HepG2 (cell line): ENCODE measurements around the gene HLA-DOA. TPM values are rescaled to one million over a fixed set of nuclear protein-coding genes. Genes with fewer than 3 reads are reported as not detected.

ENCODE experiments used
- ARID4A ChIP-seq: sonication (generic); formaldehyde crosslinking; IDR thresholded peaks from 2 replicates; pipeline ENCODE4 v1.5.0; 2020; ENCODE audit warnings: mild to moderate bottlenecking, missing genetic modification reagents, borderline replicate concordance
- CEBPG ChIP-seq: IDR thresholded peaks from 2 replicates; pipeline ENCODE4 v1.6.1; 2016
- FOSL2 ChIP-seq: sonication (generic); formaldehyde crosslinking; IDR thresholded peaks from 2 replicates; pipeline ENCODE4 v1.4.0; 2020; ENCODE audit warnings: missing genetic modification reagents
- GLMP ChIP-seq: sonication (generic); formaldehyde crosslinking; IDR thresholded peaks from 2 replicates; pipeline ENCODE4 v1.9.0; 2021; ENCODE audit warnings: missing genetic modification reagents, mild to moderate bottlenecking, borderline replicate concordance
- MEF2D ChIP-seq: sonication (generic); formaldehyde crosslinking; IDR thresholded peaks from 2 replicates; pipeline ENCODE4 v1.5.1; 2020; ENCODE audit warnings: mild to moderate bottlenecking, missing genetic modification reagents
- MTF2 ChIP-seq: sonication (generic); formaldehyde crosslinking; IDR thresholded peaks from 2 replicates; pipeline ENCODE4 v1.5.0; 2020; ENCODE audit warnings: missing genetic modification reagents, borderline replicate concordance
- NONO ChIP-seq, 2 experiments: fragments of 450-650 bp in 1 of 2; sonication (generic) in 1 of 2; formaldehyde crosslinking in 1 of 2; IDR thresholded peaks in 1 of 2; conservative IDR thresholded peaks in 1 of 2; 2 replicates each; pipeline versions ENCODE4 v1.6.1 to v1.8.0; 2017 to 2022; ENCODE audit warnings: mild to moderate bottlenecking in 1 of 2, missing genetic modification reagents in 1 of 2, moderate library complexity in 1 of 2
- NR2C2 ChIP-seq: sonication (generic); formaldehyde crosslinking; IDR thresholded peaks from 2 replicates; pipeline ENCODE4 v1.4.0; 2020; ENCODE audit warnings: missing genetic modification reagents, mild to moderate bottlenecking, moderate library complexity, borderline replicate concordance
- NR2F1 ChIP-seq, 2 experiments: fragments of 450-650 bp in 1 of 2; formaldehyde crosslinking in 1 of 2; IDR thresholded peaks; 2 replicates each; pipeline versions ENCODE4 v1.5.0 to v1.6.1; 2016 to 2020; ENCODE audit warnings: mild to moderate bottlenecking in 1 of 2, missing compliant biosample characterization in 1 of 2, missing genetic modification reagents in 1 of 2, moderate library complexity in 1 of 2
- POLR2AphosphoS2 ChIP-seq: IDR thresholded peaks from 2 replicates; pipeline ENCODE4 v1.6.1; 2011; ENCODE audit warnings: low read depth, low read length, improper control_type of control experiment
- SSRP1 ChIP-seq: IDR thresholded peaks from 2 replicates; pipeline ENCODE4 v1.6.1; 2016; ENCODE audit warnings: control low read depth
- U2AF1 ChIP-seq: fragments of 200-400 bp; formaldehyde crosslinking; optimal IDR thresholded peaks from 2 replicates; pipeline ENCODE3; 2017; ENCODE audit warnings: mild to moderate bottlenecking, low read depth, low read length
- ZNF335 ChIP-seq: sonication (generic); formaldehyde crosslinking; IDR thresholded peaks from 2 replicates; pipeline ENCODE4 v1.4.0; 2020; ENCODE audit warnings: missing genetic modification reagents
- ZNF572 ChIP-seq: sonication (generic); formaldehyde crosslinking; IDR thresholded peaks from 2 replicates; pipeline ENCODE4 v1.5.1; 2020; ENCODE audit warnings: mild to moderate bottlenecking, missing genetic modification reagents
- ZNF790 ChIP-seq: sonication (generic); formaldehyde crosslinking; IDR thresholded peaks from 2 replicates; pipeline ENCODE4 v1.8.0; 2022; ENCODE audit warnings: missing genetic modification reagents, mild to moderate bottlenecking, borderline replicate concordance
- polyA plus RNA-seq, 8 experiments: library from polyadenylated mRNA; depleted of rRNA in 3 of 8; stranded (reverse) in 7 of 8; unstranded in 1 of 8; fragments of >200 nt; fragmentation: Illumina TruSeq in 4 of 8; extraction: Trizol in 4 of 8; gene quantifications; 2 replicates each; pipeline versions ENCODE4 v1.2.1 to v1.2.3, GENCODE V29; 2011 to 2016; ENCODE audit warnings: low read depth in 4 of 8, missing spikeins in 1 of 8, mixed read lengths in 1 of 8; ENCODE audit not compliant: insufficient read depth in 1 of 8
- total RNA-seq, 5 experiments: library from RNA; depleted of rRNA; stranded (reverse); fragments of >200 nt; fragmentation: Illumina TruSeq; extraction: Trizol; gene quantifications; 2 replicates each; pipeline ENCODE4 v1.2.3, GENCODE V29; 2016; ENCODE audit warnings: low read depth in 1 of 5
- TF ChIP-seq, protein P1 (sequence below): sonication (generic); formaldehyde crosslinking; IDR thresholded peaks from 2 replicates; pipeline ENCODE4 v1.5.0; 2020; ENCODE audit warnings: mild to moderate bottlenecking, missing genetic modification reagents
- TF ChIP-seq, protein P2 (sequence below): sonication (generic); formaldehyde crosslinking; IDR thresholded peaks from 2 replicates; pipeline ENCODE4 v1.8.0; 2022; ENCODE audit warnings: mild to moderate bottlenecking, missing genetic modification reagents; ENCODE audit not compliant: insufficient replicate concordance
- TF ChIP-seq, protein P3 (sequence below): sonication (generic); formaldehyde crosslinking; IDR thresholded peaks from 2 replicates; pipeline ENCODE4 v1.4.0; 2020; ENCODE audit warnings: missing genetic modification reagents, low read depth, mild to moderate bottlenecking, borderline replicate concordance

Gene HLA-DOA
- total and polyA plus RNA-seq, 2 of the 13 experiments (the other 11 are each of a cell fraction or from before 2014, with no cell fraction given): 0.03 to 0.09 TPM

- TF ChIP-seq ARID4A (CRISPR knock-in tag) (peak; percentile 53; the same call in 1 of the 2 replicates), ZNF790 (CRISPR knock-in tag) (peak; percentile 71; the same call in 1 of the 2 replicates), GLMP (CRISPR knock-in tag) (no peak), NONO (IDR thresholded peaks at IDR 0.05) (no peak), NONO (CRISPR knock-in tag; conservative IDR thresholded peaks at IDR 0.05) (peak; percentile 65), SSRP1 (CRISPR knock-in tag) (no peak; the same call in none of the 2 replicates), MEF2D (CRISPR knock-in tag) (peak; percentile 2; the same call in 1 of the 2 replicates), MTF2 (CRISPR knock-in tag) (no peak), CEBPG (CRISPR knock-in tag) (peak; percentile 39), NR2F1 (CRISPR knock-in tag; IDR thresholded peaks at IDR 0.05) (peak in 1 of 2 experiments; percentile 56; a peak in 1 of 4 replicates), U2AF1 (no peak), FOSL2 (CRISPR knock-in tag) (peak; percentile 74), ZNF335 (peak; percentile 67), NR2C2 (CRISPR knock-in tag) (peak; percentile 57; the same call in 1 of the 2 replicates), ZNF572 (no peak), POLR2AphosphoS2 (peak; percentile 98)
- TF ChIP-seq, protein P1, sequence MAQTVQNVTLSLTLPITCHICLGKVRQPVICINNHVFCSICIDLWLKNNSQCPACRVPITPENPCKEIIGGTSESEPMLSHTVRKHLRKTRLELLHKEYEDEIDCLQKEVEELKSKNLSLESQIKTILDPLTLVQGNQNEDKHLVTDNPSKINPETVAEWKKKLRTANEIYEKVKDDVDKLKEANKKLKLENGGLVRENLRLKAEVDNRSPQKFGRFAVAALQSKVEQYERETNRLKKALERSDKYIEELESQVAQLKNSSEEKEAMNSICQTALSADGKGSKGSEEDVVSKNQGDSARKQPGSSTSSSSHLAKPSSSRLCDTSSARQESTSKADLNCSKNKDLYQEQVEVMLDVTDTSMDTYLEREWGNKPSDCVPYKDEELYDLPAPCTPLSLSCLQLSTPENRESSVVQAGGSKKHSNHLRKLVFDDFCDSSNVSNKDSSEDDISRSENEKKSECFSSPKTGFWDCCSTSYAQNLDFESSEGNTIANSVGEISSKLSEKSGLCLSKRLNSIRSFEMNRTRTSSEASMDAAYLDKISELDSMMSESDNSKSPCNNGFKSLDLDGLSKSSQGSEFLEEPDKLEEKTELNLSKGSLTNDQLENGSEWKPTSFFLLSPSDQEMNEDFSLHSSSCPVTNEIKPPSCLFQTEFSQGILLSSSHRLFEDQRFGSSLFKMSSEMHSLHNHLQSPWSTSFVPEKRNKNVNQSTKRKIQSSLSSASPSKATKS: no peak
- TF ChIP-seq, protein P2, sequence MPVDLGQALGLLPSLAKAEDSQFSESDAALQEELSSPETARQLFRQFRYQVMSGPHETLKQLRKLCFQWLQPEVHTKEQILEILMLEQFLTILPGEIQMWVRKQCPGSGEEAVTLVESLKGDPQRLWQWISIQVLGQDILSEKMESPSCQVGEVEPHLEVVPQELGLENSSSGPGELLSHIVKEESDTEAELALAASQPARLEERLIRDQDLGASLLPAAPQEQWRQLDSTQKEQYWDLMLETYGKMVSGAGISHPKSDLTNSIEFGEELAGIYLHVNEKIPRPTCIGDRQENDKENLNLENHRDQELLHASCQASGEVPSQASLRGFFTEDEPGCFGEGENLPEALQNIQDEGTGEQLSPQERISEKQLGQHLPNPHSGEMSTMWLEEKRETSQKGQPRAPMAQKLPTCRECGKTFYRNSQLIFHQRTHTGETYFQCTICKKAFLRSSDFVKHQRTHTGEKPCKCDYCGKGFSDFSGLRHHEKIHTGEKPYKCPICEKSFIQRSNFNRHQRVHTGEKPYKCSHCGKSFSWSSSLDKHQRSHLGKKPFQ (CRISPR knock-in tag): no peak
- TF ChIP-seq, protein P3, sequence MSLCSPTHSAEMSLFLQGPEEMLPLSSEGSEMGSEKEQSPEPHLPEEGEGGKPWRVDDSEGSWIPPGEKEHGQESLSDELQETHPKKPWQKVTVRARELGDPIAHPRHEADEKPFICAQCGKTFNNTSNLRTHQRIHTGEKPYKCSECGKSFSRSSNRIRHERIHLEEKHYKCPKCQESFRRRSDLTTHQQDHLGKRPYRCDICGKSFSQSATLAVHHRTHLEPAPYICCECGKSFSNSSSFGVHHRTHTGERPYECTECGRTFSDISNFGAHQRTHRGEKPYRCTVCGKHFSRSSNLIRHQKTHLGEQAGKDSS (CRISPR knock-in tag): peak; percentile 45; the same call in 1 of the 2 replicates
These were observed 37.6 kb downstream of the HLA-DOA start (continued) for GRCh38 chr6:32971581-32972352.
